Breast epithelium (tissue), 3 donors: ENCODE measurements around the gene RAB5IF.
"Not testable (repeated sequence)": the region's sequence is repeated elsewhere in the genome, so short reads cannot be mapped to it uniquely, and the experiment has no call there.

ENCODE experiments used
- POLR2A ChIP-seq: fragments of 450-650 bp; IDR thresholded peaks from one replicate; pipeline ENCODE4 v1.6.1; 2016; ENCODE audit warnings: antibody characterized with exemption, mild to moderate bottlenecking, moderate library complexity
- TF ChIP-seq, protein P1 (sequence below), 3 donors: fragments of 450-650 bp; IDR thresholded peaks; one replicate each; pipeline ENCODE4 v1.5.1; 2016 to 2017; ENCODE audit warnings: antibody characterized with exemption in 3 of 3, mild to moderate bottlenecking in 3 of 3, moderate library complexity in 3 of 3

DNA sequence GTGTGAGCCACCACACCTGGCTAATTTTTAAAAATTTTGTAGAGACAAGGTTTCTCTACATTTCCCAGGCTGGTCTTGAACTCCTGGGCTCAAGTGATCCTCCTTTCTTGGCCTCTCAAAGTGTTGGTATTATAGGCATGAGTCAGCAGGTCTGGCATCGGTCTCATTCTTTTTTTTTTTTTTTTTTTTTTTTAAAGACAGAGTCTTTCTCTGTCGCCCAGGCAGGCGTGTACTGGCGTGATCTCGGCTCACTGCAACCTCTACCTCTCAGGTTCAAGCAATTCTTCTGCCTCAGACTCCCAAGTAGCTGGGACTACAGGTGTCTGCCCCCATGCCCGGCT, 2.8 kb downstream of the RAB5IF start:
- not testable (repeated sequence) for TF ChIP-seq POLR2A
- TF ChIP-seq, protein P1, sequence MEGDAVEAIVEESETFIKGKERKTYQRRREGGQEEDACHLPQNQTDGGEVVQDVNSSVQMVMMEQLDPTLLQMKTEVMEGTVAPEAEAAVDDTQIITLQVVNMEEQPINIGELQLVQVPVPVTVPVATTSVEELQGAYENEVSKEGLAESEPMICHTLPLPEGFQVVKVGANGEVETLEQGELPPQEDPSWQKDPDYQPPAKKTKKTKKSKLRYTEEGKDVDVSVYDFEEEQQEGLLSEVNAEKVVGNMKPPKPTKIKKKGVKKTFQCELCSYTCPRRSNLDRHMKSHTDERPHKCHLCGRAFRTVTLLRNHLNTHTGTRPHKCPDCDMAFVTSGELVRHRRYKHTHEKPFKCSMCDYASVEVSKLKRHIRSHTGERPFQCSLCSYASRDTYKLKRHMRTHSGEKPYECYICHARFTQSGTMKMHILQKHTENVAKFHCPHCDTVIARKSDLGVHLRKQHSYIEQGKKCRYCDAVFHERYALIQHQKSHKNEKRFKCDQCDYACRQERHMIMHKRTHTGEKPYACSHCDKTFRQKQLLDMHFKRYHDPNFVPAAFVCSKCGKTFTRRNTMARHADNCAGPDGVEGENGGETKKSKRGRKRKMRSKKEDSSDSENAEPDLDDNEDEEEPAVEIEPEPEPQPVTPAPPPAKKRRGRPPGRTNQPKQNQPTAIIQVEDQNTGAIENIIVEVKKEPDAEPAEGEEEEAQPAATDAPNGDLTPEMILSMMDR (IDR thresholded peaks at IDR 0.05): not testable (repeated sequence)
